OCI-LY3 (cell line): ENCODE data around the gene STAT3.

Experiments used
- H2AFZ ChIP-seq: fragments of 200-600, 300-600 bp; shearing (Covaris generic); 2 replicates; pipeline ENCODE4 v1.6.0; 2014; ENCODE audit warnings: antibody characterized with exemption, low read depth, low read length
- H3K27ac ChIP-seq: fragments of 200-600, 300-600 bp; sonication (generic); 2 replicates; pipeline ENCODE4 v1.5.1; 2014; ENCODE audit warnings: mild to moderate bottlenecking, low read length, moderate library complexity, mixed read lengths
- H3K27me3 ChIP-seq: fragments of 200-600, 300-600 bp; sonication (generic); 2 replicates; pipeline ENCODE4 v1.6.1; 2014; ENCODE audit warnings: low read depth, low read length, mixed read lengths
- H3K36me3 ChIP-seq: fragments of 200-600, 300-600 bp; sonication (generic); replicated peaks from 2 replicates; pipeline ENCODE3; 2014; ENCODE audit warnings: low read depth, low read length, mixed read lengths
- H3K4me1 ChIP-seq: fragments of 300-600, 200-600 bp; sonication (generic); 2 replicates; pipeline ENCODE4 v1.6.1; 2014; ENCODE audit warnings: low read length, mixed read lengths
- H3K4me2 ChIP-seq: fragments of 200-600, 300-600 bp; sonication (generic); 2 replicates; pipeline ENCODE4 v1.6.1; 2014; ENCODE audit warnings: low read length, mixed read lengths
- H3K4me3 ChIP-seq: fragments of 300-600, 200-600 bp; sonication (generic); 2 replicates; pipeline ENCODE4 v1.5.1; 2014; ENCODE audit warnings: antibody characterized with exemption, mild to moderate bottlenecking, low read length, moderate library complexity
- H3K79me2 ChIP-seq: fragments of 300-600, 200-600 bp; shearing (Covaris generic); 2 replicates; pipeline ENCODE4 v1.6.1; 2014; ENCODE audit warnings: mild to moderate bottlenecking, low read length, mixed read lengths
- H3K9ac ChIP-seq: fragments of 300-600, 200-600 bp; shearing (Covaris generic); 2 replicates; pipeline ENCODE4 v1.6.0; 2014; ENCODE audit warnings: mild to moderate bottlenecking, low read length, moderate library complexity
- H3K9me3 ChIP-seq: fragments of 200-600, 300-600 bp; shearing (Covaris generic); 2 replicates; pipeline ENCODE4 v1.6.1; 2014; ENCODE audit warnings: low read length, mixed read lengths; ENCODE audit not compliant: insufficient read depth
- H4K20me1 ChIP-seq: fragments of 200-600, 300-600 bp; sonication (generic); 2 replicates; pipeline ENCODE4 v1.6.1; 2016; ENCODE audit warnings: low read length, mixed read lengths; ENCODE audit not compliant: insufficient read depth
- CTCF ChIP-seq: fragments of 200-600, 300-600 bp; sonication (generic); IDR thresholded peaks from 2 replicates; pipeline ENCODE4 v1.5.1; 2014; ENCODE audit warnings: antibody characterized with exemption, low read length, low read depth
- EZH2phosphoT487 ChIP-seq: fragments of 200-600 bp; shearing (Covaris generic); IDR thresholded peaks from 2 replicates; pipeline ENCODE4 v1.6.1; 2018; ENCODE audit warnings: antibody characterized with exemption, mixed run types, low read depth

STAT3 gene

DNA sequence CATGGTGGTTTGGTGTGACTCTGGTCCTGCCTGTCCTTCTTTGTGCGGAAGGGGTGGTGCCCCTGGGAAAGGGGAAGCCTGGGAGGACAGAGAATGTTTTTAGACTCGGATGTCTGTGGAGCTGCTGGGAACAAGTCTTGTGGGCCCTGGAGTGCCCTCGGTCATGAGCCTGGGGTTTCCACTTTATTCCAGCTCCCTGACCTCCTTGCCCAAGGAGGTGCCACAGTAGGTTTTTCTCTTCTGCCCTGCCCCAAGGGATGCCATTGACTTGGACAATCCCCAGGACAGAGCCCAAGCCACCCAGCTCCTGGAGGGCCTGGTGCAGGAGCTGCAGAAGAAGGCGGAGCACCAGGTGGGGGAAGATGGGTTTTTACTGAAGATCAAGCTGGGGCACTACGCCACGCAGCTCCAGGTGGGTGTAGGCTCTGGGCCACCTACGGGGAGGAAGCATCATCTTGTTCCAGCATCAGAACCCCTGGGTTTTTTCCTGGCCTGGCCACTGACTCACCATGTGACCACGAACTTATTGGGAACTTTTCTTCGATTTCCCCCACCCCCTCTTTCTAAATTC is 98.5 kb downstream of the STAT3 start:
- Histone ChIP-seq H3K36me3 (peaks cover 34% of the 10 kb centered on the region), H3K27me3 (no peaks in the 10 kb centered on the region), H3K27ac (peak overlapping the region; percentile 95), H3K4me2 (peak overlapping the region; percentile 98), H3K9ac (peak overlapping the region; percentile 92), H3K79me2 (peaks cover 69% of the 10 kb centered on the region), H3K9me3 (no peaks in the 10 kb centered on the region), H2AFZ (no peak overlapping the region), H4K20me1 (0 out of 2 replicates have a peak, but pooled peaks cover 3% of the 10 kb centered on the region), H3K4me1 (peaks cover 48% of the 10 kb centered on the region), H3K4me3 (peak overlapping the region; percentile 84)
- TF ChIP-seq EZH2phosphoT487 (no peak), CTCF (no peak)

- peaks cover 69% of the 10 kb centered on the region for H3K79me2 ChIP-seq
- H3K36me3 ChIP-seq: peaks cover 29% of the 10 kb centered on the region
- no peaks in the 10 kb centered on the region for H3K9me3 ChIP-seq
- H2AFZ ChIP-seq: no peak overlapping the region
- peak overlapping the region; percentile 92 for H3K9ac ChIP-seq
- H3K4me3 ChIP-seq: peak overlapping the region; percentile 84
- 0 out of 2 replicates have a peak, but pooled peaks cover 3% of the 10 kb centered on the region for H4K20me1 ChIP-seq
- TF ChIP-seq EZH2phosphoT487: no peak
- no peak for TF ChIP-seq CTCF
- no peaks in the 10 kb centered on the region for H3K27me3 ChIP-seq
- H3K27ac ChIP-seq: peak overlapping the region; percentile 95
- peaks cover 48% of the 10 kb centered on the region for H3K4me1 ChIP-seq
- peak overlapping the region; percentile 98 for H3K4me2 ChIP-seq
These were observed 99.2 kb downstream of the STAT3 start for GRCh38 chr17:42288803-42289610.

DNA sequence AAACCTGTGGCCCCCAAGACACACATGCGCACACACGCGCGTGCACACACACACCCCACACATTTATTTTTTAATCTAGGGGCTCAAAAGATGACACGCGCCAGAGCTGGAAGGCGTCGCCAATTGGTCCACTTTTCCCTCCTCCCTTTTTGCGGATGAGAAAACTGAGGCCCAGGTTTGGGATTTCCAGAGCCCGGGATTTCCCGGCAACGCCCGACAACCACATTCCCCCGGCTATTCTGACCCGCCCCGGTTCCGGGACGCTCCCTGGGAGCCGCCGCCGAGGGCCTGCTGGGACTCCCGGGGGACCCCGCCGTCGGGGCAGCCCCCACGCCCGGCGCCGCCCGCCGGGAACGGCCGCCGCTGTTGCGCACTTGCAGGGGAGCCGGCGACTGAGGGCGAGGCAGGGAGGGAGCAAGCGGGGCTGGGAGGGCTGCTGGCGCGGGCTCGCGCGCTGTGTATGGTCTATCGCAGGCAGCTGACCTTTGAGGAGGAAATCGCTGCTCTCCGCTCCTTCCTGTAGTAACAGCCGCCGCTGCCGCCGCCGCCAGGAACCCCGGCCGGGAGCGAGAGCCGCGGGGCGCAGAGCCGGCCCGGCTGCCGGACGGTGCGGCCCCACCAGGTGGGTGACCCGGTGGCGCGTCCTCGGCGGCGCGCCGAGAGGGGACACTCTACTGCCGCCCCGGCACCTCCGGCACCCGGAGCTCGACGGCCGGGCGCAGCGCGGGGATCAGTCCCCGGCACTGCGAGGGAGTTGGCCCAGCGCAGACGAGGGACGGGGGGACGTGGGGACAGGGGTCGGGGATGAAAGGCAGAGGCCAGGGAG is 100.1 kb downstream of the STAT3 start, which contains the start of gene STAT5A:
Gene STAT5A, plus strand, starts transcription at position 522 of the 826 bp plus-strand sequence. CDS start 914 bp downstream, outside the sequence.
- H3K4me1 ChIP-seq: peaks cover 48% of the 10 kb centered on the region
- no peaks in the 10 kb centered on the region for H3K27me3 ChIP-seq
- H2AFZ ChIP-seq: peak within 1 kb of the TSS; percentile 49
- peaks cover 65% of the 10 kb centered on the region for H3K79me2 ChIP-seq
- peak within 1 kb of the TSS; percentile 98 for H3K4me2 ChIP-seq
- H4K20me1 ChIP-seq: 0 out of 2 replicates have a peak, but pooled peaks cover 3% of the 10 kb centered on the region
- peak within 1 kb of the TSS; percentile 84 for H3K4me3 ChIP-seq
- no peaks in the 10 kb centered on the region for H3K9me3 ChIP-seq
- peak within 1 kb of the TSS; percentile 95 for H3K27ac ChIP-seq
- peak within 1 kb of the TSS; percentile 92 for H3K9ac ChIP-seq
- peaks cover 25% of the 10 kb centered on the region for H3K36me3 ChIP-seq
- no peak for TF ChIP-seq CTCF
- TF ChIP-seq EZH2phosphoT487: no peak
